Lower lobe of right lung (tissue), 2 donors: ENCODE measurements around the gene EPS15. TPM values are rescaled to one million over a fixed set of nuclear protein-coding genes. Genes with fewer than 3 reads are reported as not detected.

Experiments used
- ATAC-seq, 2 donors: fragments of 200-7000 bp; cut with Tn5 transposase; one replicate each; pipeline ENCODE4 v1.9.1; 2020 to 2022; ENCODE audit warnings: mild to moderate bottlenecking in 2 of 2, moderate library complexity in 2 of 2
- DNase-seq: peaks from one replicate; pipeline ENCODE4 v3.0.0-alpha.2; 2020
- H3K27ac ChIP-seq: fragments of 200-600 bp; one replicate; pipeline ENCODE4 v1.8.0; 2022
- H3K27me3 ChIP-seq: fragments of 200-600 bp; one replicate; pipeline ENCODE4 v1.8.0; 2022; ENCODE audit warnings: low read depth
- H3K36me3 ChIP-seq: fragments of 200-600 bp; one replicate; pipeline ENCODE4 v1.8.0; 2022; ENCODE audit warnings: mild to moderate bottlenecking
- H3K4me1 ChIP-seq: fragments of 200-600 bp; one replicate; pipeline ENCODE4 v1.8.0; 2022
- H3K4me3 ChIP-seq: fragments of 200-600 bp; one replicate; pipeline ENCODE4 v1.8.0; 2022; ENCODE audit warnings: mild to moderate bottlenecking
- H3K9me3 ChIP-seq: fragments of 200-600 bp; one replicate; pipeline ENCODE4 v1.8.0; 2022
- CTCF ChIP-seq: fragments of 200-600 bp; IDR thresholded peaks from one replicate; pipeline ENCODE4 v1.8.0; 2022; ENCODE audit warnings: antibody characterized with exemption, mild to moderate bottlenecking
- intact Hi-C: fragments of 100-400 bp; cut with DNase I; formaldehyde crosslinking; loops from one replicate; pipeline ENCODE4 v1.11.0; 2022
- total RNA-seq: library from RNA; stranded (reverse); fragmentation: NEBNext Ultra II Directional; extraction: Animal tissue kit (Norgen Biotek cat#: 25700); gene quantifications from one replicate; pipeline ENCODE4 v1.2.1, GENCODE V29; 2021
- donor health status: DM: no; HTN: yes; CAD: no; lungs with severe emphysema.

Gene EPS15
- total RNA-seq, 1 donor from 2014 or later: 90.2 TPM

- no peak for TF ChIP-seq CTCF
- Histone ChIP-seq H3K9me3 (no peaks in the 10 kb centered on the region), H3K4me1 (no peaks in the 10 kb centered on the region), H3K27me3 (no peaks in the 10 kb centered on the region), H3K27ac (no peak overlapping the region), H3K36me3 (peaks cover 73% of the 10 kb centered on the region), H3K4me3 (no peak overlapping the region)
- DNase-seq: no peak
- ATAC-seq: no peak
- intact Hi-C loops: no loop called here
These were observed 149.9 kb downstream of the EPS15 start for GRCh38 chr1:51369171-51369570.

GRCh38 chr1:51365774-51366173 is 153.3 kb downstream of the EPS15 start:
- no peak for ATAC-seq
- no peak for DNase-seq
- peaks cover 72% of the 10 kb centered on the region for H3K36me3 ChIP-seq
- no peaks in the 10 kb centered on the region for H3K9me3 ChIP-seq
- intact Hi-C loops: no loop called here
- no peak for TF ChIP-seq CTCF
- H3K4me1 ChIP-seq: no peaks in the 10 kb centered on the region
- H3K4me3 ChIP-seq: no peak overlapping the region
- H3K27me3 ChIP-seq: no peaks in the 10 kb centered on the region
- no peak overlapping the region for H3K27ac ChIP-seq

- peaks cover 90% of the 10 kb centered on the region for H3K36me3 ChIP-seq
These were observed 159.2 kb downstream of the EPS15 start for GRCh38 chr1:51359879-51360278.

GRCh38 chr1:51355382-51355781 is 163.7 kb downstream of the EPS15 start:
- TF ChIP-seq CTCF: no peak
- Histone ChIP-seq H3K4me1 (no peaks in the 10 kb centered on the region), H3K27ac (no peak overlapping the region), H3K36me3 (peaks cover 64% of the 10 kb centered on the region), H3K9me3 (no peaks in the 10 kb centered on the region), H3K4me3 (no peak overlapping the region), H3K27me3 (no peaks in the 10 kb centered on the region)
- intact Hi-C loops: no loop called here
- ATAC-seq (no peak), DNase-seq (no peak)

More at GRCh38 chr1:51359879-51360278, 159.2 kb downstream of the EPS15 start:
- TF ChIP-seq CTCF: no peak
- Histone ChIP-seq H3K27ac (no peak overlapping the region), H3K4me3 (no peak overlapping the region), H3K27me3 (no peaks in the 10 kb centered on the region), H3K9me3 (no peaks in the 10 kb centered on the region), H3K4me1 (no peaks in the 10 kb centered on the region)
- ATAC-seq: no peak
- no peak for DNase-seq
- intact Hi-C loops: no loop called here

- Histone ChIP-seq H3K4me1 (no peaks in the 10 kb centered on the region), H3K27ac (no peak overlapping the region), H3K36me3 (peaks cover 54% of the 10 kb centered on the region), H3K4me3 (no peak overlapping the region), H3K9me3 (no peaks in the 10 kb centered on the region), H3K27me3 (no peaks in the 10 kb centered on the region)
- intact Hi-C loops: no loop called here
- no peak for ATAC-seq
- no peak for DNase-seq
- no peak for TF ChIP-seq CTCF
These were observed 164.7 kb downstream of the EPS15 start for GRCh38 chr1:51354416-51354815.

GRCh38 chr1:51351907-51352306 is 167.2 kb downstream of the EPS15 start:
- ATAC-seq (no peak), DNase-seq (no peak)
- TF ChIP-seq CTCF: no peak
- intact Hi-C loops: no loop called here
- no peak overlapping the region for H3K27ac ChIP-seq
- no peaks in the 10 kb centered on the region for H3K4me1 ChIP-seq
- H3K27me3 ChIP-seq: no peaks in the 10 kb centered on the region
- no peak overlapping the region for H3K4me3 ChIP-seq
- peaks cover 38% of the 10 kb centered on the region for H3K36me3 ChIP-seq
- no peaks in the 10 kb centered on the region for H3K9me3 ChIP-seq
